BE2C (cell line): ENCODE data around the gene ENPP6.

Experiments
- DNase-seq: peaks from one replicate; pipeline ENCODE4 v3.0.0-alpha.2; 2020
- H3K27me3 ChIP-seq: fragments of 250-450 bp; sonication (Bioruptor Pico); 2 replicates; pipeline ENCODE4 v1.5.1; 2020; ENCODE audit warnings: mild to moderate bottlenecking
- H3K36me3 ChIP-seq: fragments of 250-450 bp; sonication (Bioruptor Pico); 2 replicates; pipeline ENCODE4 v1.5.1; 2020; ENCODE audit warnings: mild to moderate bottlenecking
- H3K4me1 ChIP-seq: fragments of 250-450 bp; sonication (Bioruptor Pico); 2 replicates; pipeline ENCODE4 v1.5.1; 2020
- H3K4me3 ChIP-seq: 2 replicates; pipeline ENCODE4 v1.5.1; 2011; ENCODE audit warnings: low read depth, low read length
- H3K9me3 ChIP-seq: fragments of 250-450 bp; sonication (Bioruptor Pico); 2 replicates; pipeline ENCODE4 v1.5.1; 2020
- TF ChIP-seq, protein P1 (sequence below): IDR thresholded peaks from 2 replicates; pipeline ENCODE4 v1.5.1; 2012; ENCODE audit warnings: mild to moderate bottlenecking, low read depth, low read length

ENPP6 gene

DNA sequence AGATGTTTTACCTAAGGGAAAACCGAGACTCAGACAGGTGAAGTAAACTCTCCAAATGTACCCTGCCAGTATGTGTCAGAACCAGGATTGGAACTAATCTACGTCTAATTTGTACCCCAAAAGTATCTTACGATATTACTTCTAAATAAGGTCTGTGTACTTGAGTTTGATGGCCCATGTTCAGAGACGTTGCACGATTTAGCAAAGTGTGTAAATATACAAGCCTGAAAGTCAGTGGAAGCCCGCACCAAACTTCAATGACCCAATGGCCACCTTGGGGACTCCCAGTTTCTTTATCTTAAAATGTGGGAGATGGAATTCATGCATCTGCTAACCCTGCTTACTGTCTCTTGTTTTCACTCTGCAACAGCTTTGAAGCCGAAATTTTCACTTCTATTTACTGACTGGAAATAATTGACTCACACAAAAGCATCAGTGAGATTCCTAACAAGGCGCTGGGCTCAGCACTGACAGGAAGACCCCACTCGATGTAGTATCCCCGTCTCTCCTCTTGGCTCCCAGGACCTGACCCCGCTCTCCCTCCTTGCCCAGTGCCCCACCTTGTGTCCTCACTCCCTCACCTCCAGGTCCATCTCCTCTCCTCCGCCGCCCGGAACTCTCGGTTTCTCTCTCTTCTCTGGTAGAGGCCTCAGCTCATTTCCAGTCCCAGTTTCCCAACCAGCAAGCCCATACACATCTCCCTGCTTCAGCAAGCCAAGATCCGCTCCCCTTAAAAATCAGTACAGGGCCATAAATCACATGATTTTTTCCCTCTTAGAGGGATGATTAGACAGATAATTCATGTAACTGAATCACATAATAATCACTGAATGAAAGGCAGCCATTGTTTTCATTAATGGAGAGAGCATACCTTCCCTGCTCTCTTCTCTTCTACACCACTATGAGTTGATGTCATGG lies 42.8 kb downstream of the ENPP6 start:
- H3K4me3 ChIP-seq, result no peak overlapping the region
- no peaks in the 10 kb centered on the region for H3K4me1 ChIP-seq
- no peaks in the 10 kb centered on the region for H3K27me3 ChIP-seq
- no peaks in the 10 kb centered on the region for H3K36me3 ChIP-seq
- TF ChIP-seq, protein P1, sequence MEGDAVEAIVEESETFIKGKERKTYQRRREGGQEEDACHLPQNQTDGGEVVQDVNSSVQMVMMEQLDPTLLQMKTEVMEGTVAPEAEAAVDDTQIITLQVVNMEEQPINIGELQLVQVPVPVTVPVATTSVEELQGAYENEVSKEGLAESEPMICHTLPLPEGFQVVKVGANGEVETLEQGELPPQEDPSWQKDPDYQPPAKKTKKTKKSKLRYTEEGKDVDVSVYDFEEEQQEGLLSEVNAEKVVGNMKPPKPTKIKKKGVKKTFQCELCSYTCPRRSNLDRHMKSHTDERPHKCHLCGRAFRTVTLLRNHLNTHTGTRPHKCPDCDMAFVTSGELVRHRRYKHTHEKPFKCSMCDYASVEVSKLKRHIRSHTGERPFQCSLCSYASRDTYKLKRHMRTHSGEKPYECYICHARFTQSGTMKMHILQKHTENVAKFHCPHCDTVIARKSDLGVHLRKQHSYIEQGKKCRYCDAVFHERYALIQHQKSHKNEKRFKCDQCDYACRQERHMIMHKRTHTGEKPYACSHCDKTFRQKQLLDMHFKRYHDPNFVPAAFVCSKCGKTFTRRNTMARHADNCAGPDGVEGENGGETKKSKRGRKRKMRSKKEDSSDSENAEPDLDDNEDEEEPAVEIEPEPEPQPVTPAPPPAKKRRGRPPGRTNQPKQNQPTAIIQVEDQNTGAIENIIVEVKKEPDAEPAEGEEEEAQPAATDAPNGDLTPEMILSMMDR, result no peak
- DNase-seq, result no peak
- H3K9me3 ChIP-seq, result no peaks in the 10 kb centered on the region

DNA sequence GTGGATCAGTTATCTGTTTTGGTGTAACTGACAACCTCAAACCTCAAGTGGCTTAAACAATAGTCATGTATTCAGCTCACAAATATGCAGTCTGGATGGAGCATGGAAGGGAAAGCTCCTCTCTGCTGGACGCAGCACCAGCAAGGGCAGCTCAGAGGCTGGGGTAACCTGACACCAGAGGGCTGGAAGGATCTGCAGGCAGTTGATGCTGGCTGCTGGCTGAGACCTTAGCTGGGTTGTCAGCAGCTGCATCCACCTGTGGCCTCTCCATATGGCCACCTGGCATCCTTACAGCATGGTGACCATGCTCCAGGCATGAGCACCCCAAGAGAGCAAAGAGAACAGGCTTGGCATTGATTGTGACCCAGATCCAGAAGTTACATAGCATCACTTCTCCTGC lies 46.7 kb downstream of the ENPP6 start:
- no peaks in the 10 kb centered on the region for H3K27me3 ChIP-seq
- TF ChIP-seq, protein P1, result no peak
- no peak for DNase-seq
- no peak overlapping the region for H3K4me3 ChIP-seq
- H3K9me3 ChIP-seq, result no peaks in the 10 kb centered on the region
- H3K4me1 ChIP-seq, result no peaks in the 10 kb centered on the region
- H3K36me3 ChIP-seq, result no peaks in the 10 kb centered on the region

DNA sequence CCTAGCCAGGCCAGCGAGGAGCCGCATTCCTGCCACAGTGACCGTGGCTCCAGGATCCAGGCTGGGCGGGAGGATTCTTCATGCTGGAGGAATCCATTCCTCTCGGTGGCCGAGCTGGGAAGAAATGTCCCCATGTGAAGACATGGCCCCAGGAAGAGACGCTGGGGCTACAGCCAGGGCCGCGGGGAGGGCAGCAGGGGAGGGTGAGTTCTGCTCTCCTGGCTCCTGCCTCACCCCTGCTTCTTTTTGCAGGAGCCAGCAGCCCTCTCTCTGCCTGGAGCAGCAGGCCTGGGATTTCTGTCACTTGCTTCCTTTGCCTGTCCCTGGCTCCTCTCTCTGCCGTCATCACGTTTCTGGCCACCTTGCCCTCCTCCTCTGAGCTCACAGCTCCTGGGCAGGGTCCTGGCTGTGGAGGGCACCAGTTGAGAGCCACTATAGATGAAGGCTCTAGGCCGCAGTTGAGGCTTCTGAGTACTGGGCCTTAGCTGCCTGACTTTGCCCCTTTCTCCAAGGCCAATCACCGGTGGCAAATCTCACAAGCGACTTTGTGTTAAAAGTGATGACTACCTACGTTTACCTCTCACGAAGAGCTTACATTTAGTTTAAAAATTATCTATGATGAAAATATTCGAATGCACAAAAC lies 48.3 kb downstream of the ENPP6 start:
- no peaks in the 10 kb centered on the region for H3K9me3 ChIP-seq
- DNase-seq, result no peak
- H3K27me3 ChIP-seq, result no peaks in the 10 kb centered on the region

DNA sequence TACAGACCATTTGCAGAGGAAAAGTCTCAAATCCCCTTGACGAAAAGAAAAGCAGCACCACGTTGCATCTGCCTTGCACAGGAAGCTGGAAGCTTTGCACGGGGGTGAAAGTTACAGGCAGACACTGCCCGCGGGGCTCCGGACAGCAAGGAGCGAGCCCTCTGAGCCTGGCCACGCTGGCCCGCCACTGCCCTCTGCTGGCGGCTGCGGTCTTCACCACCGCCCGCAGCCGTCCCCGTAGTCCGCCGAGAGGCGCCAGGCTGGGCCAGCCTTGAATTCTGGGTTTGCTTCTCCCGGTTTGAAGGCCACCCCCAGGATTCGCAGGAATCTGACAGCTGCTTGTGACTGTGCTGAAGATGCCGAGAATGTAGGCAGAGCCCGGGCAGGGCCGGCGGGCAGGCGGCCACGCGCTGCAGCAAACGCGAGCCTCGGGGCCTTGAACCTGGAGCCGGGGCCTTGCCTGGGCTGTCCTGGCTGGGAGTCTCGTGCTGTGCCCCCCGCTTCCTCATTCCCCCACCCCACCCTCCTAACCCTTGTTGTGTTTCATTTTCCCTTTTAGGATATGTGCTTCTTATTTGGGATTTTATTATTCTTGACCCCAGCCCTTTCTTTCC lies 49.2 kb downstream of the ENPP6 start:
- no peaks in the 10 kb centered on the region for H3K36me3 ChIP-seq
- TF ChIP-seq, protein P1, result peak; percentile 93
- H3K4me3 ChIP-seq, result no peak overlapping the region
- H3K9me3 ChIP-seq, result no peaks in the 10 kb centered on the region
- peak; percentile 85 for DNase-seq
- H3K27me3 ChIP-seq, result no peaks in the 10 kb centered on the region
- H3K4me1 ChIP-seq, result peaks cover 4% of the 10 kb centered on the region

More for the DNA sequence above, 48.3 kb downstream of the ENPP6 start:
- Histone ChIP-seq H3K4me1 (no peaks in the 10 kb centered on the region; the same call in 1 of the 2 replicates), H3K36me3 (no peaks in the 10 kb centered on the region), H3K4me3 (no peak overlapping the region)
- TF ChIP-seq, protein P1, result no peak

DNA sequence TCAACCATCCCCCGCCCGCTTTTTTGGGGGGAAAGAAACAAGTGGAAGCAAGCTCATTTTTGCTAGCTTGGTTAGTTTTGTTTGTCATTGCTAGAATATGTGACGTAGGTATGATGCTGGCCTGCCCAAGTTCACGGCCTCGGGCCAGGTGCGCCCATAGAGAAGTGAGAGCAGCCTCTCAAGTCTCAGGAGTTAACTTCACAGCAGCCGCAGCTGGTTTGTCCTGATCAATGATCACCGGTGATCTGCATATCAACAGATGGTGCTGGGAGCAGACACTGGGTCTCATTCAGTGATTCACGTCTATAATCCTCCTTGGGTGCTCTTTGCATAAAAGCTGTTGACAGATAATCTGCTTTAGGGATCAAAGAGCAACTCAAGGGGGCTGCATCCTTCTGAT lies 50.1 kb downstream of the ENPP6 start:
- no peak for DNase-seq
- Histone ChIP-seq H3K4me3 (no peak overlapping the region), H3K4me1 (peaks cover 5% of the 10 kb centered on the region), H3K36me3 (no peaks in the 10 kb centered on the region), H3K9me3 (no peaks in the 10 kb centered on the region), H3K27me3 (no peaks in the 10 kb centered on the region)
- TF ChIP-seq, protein P1, result no peak
